Measurements from ENCODE around the gene KLHL15. TPM values are rescaled to one million over a fixed set of nuclear protein-coding genes. Genes with fewer than 3 reads are reported as not detected.

The KLHL15 gene
- total RNA-seq, 1 donor from 2014 or later = 7.1 TPM

GRCh38 chrX:23990455-23990854, 36.5 kb downstream of the KLHL15 start:
- Histone ChIP-seq H3K4me3 (no peak overlapping the region), H3K27ac (no peak overlapping the region), H3K27me3 (no peaks in the 10 kb centered on the region), H3K4me1 (no peaks in the 10 kb centered on the region), H3K9me3 (no peaks in the 10 kb centered on the region), H3K36me3 (peaks cover 22% of the 10 kb centered on the region)
- DNase-seq (no peak), ATAC-seq (no peak)
- intact Hi-C loops (cut with DNase I) = no loop called here
- no peak for TF ChIP-seq CTCF (IDR thresholded peaks at IDR 0.05)

- intact Hi-C loops (cut with DNase I) = no loop called here
- TF ChIP-seq CTCF (IDR thresholded peaks at IDR 0.05) = no peak
- ATAC-seq = no peak
Observed at GRCh38 chrX:23989689-23990088, 37.3 kb downstream of the KLHL15 start.

GRCh38 chrX:23982891-23983290, 44.1 kb downstream of the KLHL15 start:
- Histone ChIP-seq H3K4me1 (no peaks in the 10 kb centered on the region), H3K27me3 (no peaks in the 10 kb centered on the region), H3K4me3 (no peak overlapping the region), H3K9me3 (no peaks in the 10 kb centered on the region), H3K27ac (no peak overlapping the region), H3K36me3 (peaks cover 16% of the 10 kb centered on the region)
- ATAC-seq (no peak), DNase-seq (no peak)
- intact Hi-C loops (cut with DNase I) = no loop called here
- no peak for TF ChIP-seq CTCF (IDR thresholded peaks at IDR 0.05)

More at GRCh38 chrX:23989689-23990088, 37.3 kb downstream of the KLHL15 start:
- Histone ChIP-seq H3K36me3 (peaks cover 22% of the 10 kb centered on the region), H3K4me3 (no peak overlapping the region), H3K27ac (no peak overlapping the region), H3K4me1 (no peaks in the 10 kb centered on the region), H3K9me3 (no peaks in the 10 kb centered on the region), H3K27me3 (no peaks in the 10 kb centered on the region)
- DNase-seq = no peak

GRCh38 chrX:23981711-23982110, 45.3 kb downstream of the KLHL15 start:
- Histone ChIP-seq H3K4me3 (no peak overlapping the region), H3K9me3 (no peaks in the 10 kb centered on the region), H3K4me1 (no peaks in the 10 kb centered on the region), H3K36me3 (peaks cover 5% of the 10 kb centered on the region), H3K27me3 (no peaks in the 10 kb centered on the region), H3K27ac (no peak overlapping the region)
- no peak for ATAC-seq
- intact Hi-C loops (cut with DNase I) = no loop called here
- DNase-seq = no peak
- no peak for TF ChIP-seq CTCF (IDR thresholded peaks at IDR 0.05)

GRCh38 chrX:23981222-23981621, 45.8 kb downstream of the KLHL15 start:
- H3K27ac ChIP-seq = no peak overlapping the region
- ATAC-seq (no peak), DNase-seq (no peak)
- no peak for TF ChIP-seq CTCF (IDR thresholded peaks at IDR 0.05)
- H3K4me3 ChIP-seq = no peak overlapping the region
- no peaks in the 10 kb centered on the region for H3K9me3 ChIP-seq
- intact Hi-C loops (cut with DNase I) = no loop called here
- H3K27me3 ChIP-seq = no peaks in the 10 kb centered on the region
- no peaks in the 10 kb centered on the region for H3K4me1 ChIP-seq
- H3K36me3 ChIP-seq = no peaks in the 10 kb centered on the region

- no peak for TF ChIP-seq CTCF (IDR thresholded peaks at IDR 0.05)
- intact Hi-C loops (cut with DNase I) = no loop called here
- ATAC-seq = peak; percentile 46
- no peaks in the 10 kb centered on the region for H3K36me3 ChIP-seq
- H3K27me3 ChIP-seq = no peaks in the 10 kb centered on the region
- H3K27ac ChIP-seq = no peak overlapping the region
- no peaks in the 10 kb centered on the region for H3K9me3 ChIP-seq
- no peaks in the 10 kb centered on the region for H3K4me1 ChIP-seq
- H3K4me3 ChIP-seq = no peak overlapping the region
- no peak for DNase-seq
Observed at GRCh38 chrX:23980011-23980441, 47.0 kb downstream of the KLHL15 start.

Measured in upper lobe of right lung (tissue), 1 donor.